ENCODE measurements around the gene SEPTIN12. TPM values are rescaled to one million over a fixed set of nuclear protein-coding genes. Genes with fewer than 3 reads are reported as not detected.

Gene SEPTIN12
- total and polyA plus RNA-seq, 7 donors = 2.5 TPM; not detected in 6

DNA sequence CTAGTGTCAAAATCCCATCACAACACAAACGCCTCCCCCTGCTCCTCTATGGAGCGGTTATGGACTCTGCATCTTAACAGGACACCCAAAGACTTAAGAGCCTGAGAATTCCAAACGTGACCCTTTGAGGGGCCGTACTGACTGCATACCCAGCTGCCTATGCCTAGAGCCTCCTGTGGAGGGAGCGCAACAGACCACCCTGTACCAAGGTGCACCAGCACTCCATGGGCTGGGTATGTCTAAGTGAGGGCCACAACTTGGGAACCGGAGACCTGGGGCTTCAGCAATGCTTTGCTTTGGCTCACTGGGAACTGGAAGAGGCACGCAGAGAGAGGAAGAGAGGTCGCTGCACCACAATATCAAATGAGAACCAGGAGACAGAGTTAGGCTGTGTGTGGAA lies 59.5 kb downstream of the SEPTIN12 start:
- Histone ChIP-seq H3K36me3 (peaks cover 17 to 76% (median 29%) of the 10 kb centered on the region in 4 donors), H3K4me3 (no peak overlapping the region), H3K27ac (no peak overlapping the region), H3K4me1 (peaks cover 0 to 10% (median 9%) of the 10 kb centered on the region in 4 donors), H3K27me3 (no peaks in the 10 kb centered on the region), H3K9me3 (no peaks in the 10 kb centered on the region)
- no peak for DNase-seq
- TF ChIP-seq, protein P1, sequence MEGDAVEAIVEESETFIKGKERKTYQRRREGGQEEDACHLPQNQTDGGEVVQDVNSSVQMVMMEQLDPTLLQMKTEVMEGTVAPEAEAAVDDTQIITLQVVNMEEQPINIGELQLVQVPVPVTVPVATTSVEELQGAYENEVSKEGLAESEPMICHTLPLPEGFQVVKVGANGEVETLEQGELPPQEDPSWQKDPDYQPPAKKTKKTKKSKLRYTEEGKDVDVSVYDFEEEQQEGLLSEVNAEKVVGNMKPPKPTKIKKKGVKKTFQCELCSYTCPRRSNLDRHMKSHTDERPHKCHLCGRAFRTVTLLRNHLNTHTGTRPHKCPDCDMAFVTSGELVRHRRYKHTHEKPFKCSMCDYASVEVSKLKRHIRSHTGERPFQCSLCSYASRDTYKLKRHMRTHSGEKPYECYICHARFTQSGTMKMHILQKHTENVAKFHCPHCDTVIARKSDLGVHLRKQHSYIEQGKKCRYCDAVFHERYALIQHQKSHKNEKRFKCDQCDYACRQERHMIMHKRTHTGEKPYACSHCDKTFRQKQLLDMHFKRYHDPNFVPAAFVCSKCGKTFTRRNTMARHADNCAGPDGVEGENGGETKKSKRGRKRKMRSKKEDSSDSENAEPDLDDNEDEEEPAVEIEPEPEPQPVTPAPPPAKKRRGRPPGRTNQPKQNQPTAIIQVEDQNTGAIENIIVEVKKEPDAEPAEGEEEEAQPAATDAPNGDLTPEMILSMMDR (IDR thresholded peaks at IDR 0.05) = no peak
- TF ChIP-seq POLR2A (IDR thresholded peaks at IDR 0.05) = no peak
- 95 to 96% methylated on average over 8 of the region's 8 CpGs for WGBS, 2 donors
- intact Hi-C loops (cut with DNase I) = no loop called here

Small RNA genes within 50 kb of the gene (small RNA-seq; reads per million reads assigned to genes)
- 0 reads per million in 3 donors for gene RF00017

Other genes starting within 250 kb of the SEPTIN12 start
- gene CDIP1, start 249.6 kb downstream of the SEPTIN12 start, total RNA-seq = 10 to 100 TPM; 12.8 to 22.4 (median 18.6) TPM
- 10 to 100 TPM; 10.8 to 16.2 (median 16.1) TPM for gene CDIP1, start 249.6 kb downstream of the SEPTIN12 start, polyA plus RNA-seq
- gene C16orf96, start 232.0 kb downstream of the SEPTIN12 start, total RNA-seq = under 1 TPM in 2 of 4 donors, not detected in 2; under 0.01 to 0.16 TPM
- gene C16orf96, start 232.0 kb downstream of the SEPTIN12 start, polyA plus RNA-seq = under 1 TPM in 1 of 3 donors, not detected in 2; 0.09 TPM
- 10 to 100 TPM in 3 of 4 donors, 1 to 10 TPM in 1; 7.6 to 20.2 (median 14.1) TPM for gene UBALD1, start 173.5 kb downstream of the SEPTIN12 start, total RNA-seq
- 10 to 100 TPM; 10.4 to 22.9 (median 12.6) TPM for gene UBALD1, start 173.5 kb downstream of the SEPTIN12 start, polyA plus RNA-seq
- gene MGRN1, start 163.5 kb downstream of the SEPTIN12 start, total RNA-seq = 10 to 100 TPM; 18.4 to 37.9 (median 31.0) TPM
- gene MGRN1, start 163.5 kb downstream of the SEPTIN12 start, polyA plus RNA-seq = 10 to 100 TPM; 16.8 to 34.5 (median 23.4) TPM
- 10 to 100 TPM; 16.6 to 21.8 (median 18.6) TPM for gene NUDT16L1, start 94.8 kb downstream of the SEPTIN12 start, total RNA-seq
- gene NUDT16L1, start 94.8 kb downstream of the SEPTIN12 start, polyA plus RNA-seq = 10 to 100 TPM; 53.7 to 75.1 (median 61.9) TPM
- gene ANKS3, start 54.1 kb downstream of the SEPTIN12 start, total RNA-seq = 10 to 100 TPM; 20.3 to 30.7 (median 23.8) TPM
- 10 to 100 TPM in 1 of 3 donors, 1 to 10 TPM in 2; 3.9 to 20.8 (median 9.6) TPM for gene ANKS3, start 54.1 kb downstream of the SEPTIN12 start, polyA plus RNA-seq
- under 1 TPM; 0.14 to 0.83 (median 0.43) TPM for gene DNAAF8, start 53.8 kb downstream of the SEPTIN12 start, total RNA-seq
- gene DNAAF8, start 53.8 kb downstream of the SEPTIN12 start, polyA plus RNA-seq = 1 to 10 TPM in 1 of 3 donors, under 1 TPM in 2; 0.60 to 1.2 (median 0.73) TPM
- gene ZNF500, start 21.2 kb downstream of the SEPTIN12 start, total RNA-seq = 10 to 100 TPM; 10.2 to 14.4 (median 12.8) TPM
- 10 to 100 TPM in 1 of 3 donors, 1 to 10 TPM in 2; 4.2 to 11.7 (median 5.1) TPM for gene ZNF500, start 21.2 kb downstream of the SEPTIN12 start, polyA plus RNA-seq
- gene SMIM22, start 7.0 kb upstream of the SEPTIN12 start, total RNA-seq = not detected
- gene SMIM22, start 7.0 kb upstream of the SEPTIN12 start, polyA plus RNA-seq = 1,000 to 10,000 TPM in 2 of 3 donors, 100 to 1,000 TPM in 1; 848 to 2,006 (median 1,963) TPM
- gene ROGDI, start 14.3 kb upstream of the SEPTIN12 start, total RNA-seq = 10 to 100 TPM; 47.9 to 72.8 (median 58.3) TPM
- gene ROGDI, start 14.3 kb upstream of the SEPTIN12 start, polyA plus RNA-seq = 10 to 100 TPM; 23.4 to 46.7 (median 25.2) TPM
- 10 to 100 TPM; 56.7 to 67.3 (median 59.9) TPM for gene GLYR1, start 58.9 kb upstream of the SEPTIN12 start, total RNA-seq
- 10 to 100 TPM; 48.0 to 70.5 (median 70.3) TPM for gene GLYR1, start 58.9 kb upstream of the SEPTIN12 start, polyA plus RNA-seq
- 10 to 100 TPM; 16.4 to 27.7 (median 17.8) TPM for gene UBN1, start 59.1 kb upstream of the SEPTIN12 start, total RNA-seq
- gene UBN1, start 59.1 kb upstream of the SEPTIN12 start, polyA plus RNA-seq = 10 to 100 TPM in 2 of 3 donors, 1 to 10 TPM in 1; 8.4 to 24.1 (median 17.8) TPM
- gene PPL, start 148.8 kb upstream of the SEPTIN12 start, total RNA-seq = 10 to 100 TPM; 10.3 to 42.9 (median 37.0) TPM
- 10 to 100 TPM in 1 of 3 donors, 1 to 10 TPM in 2; 4.6 to 27.0 (median 8.3) TPM for gene PPL, start 148.8 kb upstream of the SEPTIN12 start, polyA plus RNA-seq
- 1 to 10 TPM in 1 of 4 donors, under 1 TPM in 3; 0.28 to 2.5 (median 0.65) TPM for gene SEC14L5, start 170.0 kb upstream of the SEPTIN12 start, total RNA-seq
- gene SEC14L5, start 170.0 kb upstream of the SEPTIN12 start, polyA plus RNA-seq = under 1 TPM; under 0.01 to 0.46 (median 0.35) TPM
- 10 to 100 TPM; 11.7 to 30.7 (median 17.1) TPM for gene NAGPA, start 245.6 kb upstream of the SEPTIN12 start, total RNA-seq
- gene NAGPA, start 245.6 kb upstream of the SEPTIN12 start, polyA plus RNA-seq = 10 to 100 TPM; 10.8 to 20.3 (median 14.8) TPM